ENCODE measurements around the gene RFC2.

Gene RFC2

GRCh38 chr7:74220229-74220628 is 34.0 kb downstream of the RFC2 start:
- in situ Hi-C loops (cut with HindIII; ENCODE audit: low pct_ligation_motif_present, low sequenced_read_pairs), result no loop called here

GRCh38 chr7:74219416-74219815 is 34.8 kb downstream of the RFC2 start:
- no peaks in the 10 kb centered on the region for H3K36me3 ChIP-seq (replicated peaks)
- in situ Hi-C loops (cut with HindIII; ENCODE audit: low pct_ligation_motif_present, low sequenced_read_pairs), result no loop called here
- no peak for DNase-seq
- no peak for TF ChIP-seq CTCF (IDR thresholded peaks at IDR 0.05; ENCODE audit: low read depth, low read length, missing control alignments)
- no peak overlapping the region for H3K4me3 ChIP-seq (ENCODE audit: low read depth, low read length)
- no peaks in the 10 kb centered on the region for H3K27me3 ChIP-seq (replicated peaks)
- no peak overlapping the region for H3K27ac ChIP-seq

More at GRCh38 chr7:74220229-74220628, 34.0 kb downstream of the RFC2 start:
- no peaks in the 10 kb centered on the region for H3K27me3 ChIP-seq (replicated peaks)
- H3K36me3 ChIP-seq (replicated peaks), result no peaks in the 10 kb centered on the region
- no peak overlapping the region for H3K27ac ChIP-seq
- H3K4me3 ChIP-seq (ENCODE audit: low read depth, low read length), result no peak overlapping the region
- DNase-seq, result no peak
- TF ChIP-seq CTCF (IDR thresholded peaks at IDR 0.05; ENCODE audit: low read depth, low read length, missing control alignments), result no peak

- H3K27ac ChIP-seq, result no peak overlapping the region
- in situ Hi-C loops (cut with HindIII; ENCODE audit: low pct_ligation_motif_present, low sequenced_read_pairs), result no loop called here
- DNase-seq, result no peak
- H3K36me3 ChIP-seq (replicated peaks), result no peaks in the 10 kb centered on the region
- no peak overlapping the region for H3K4me3 ChIP-seq (ENCODE audit: low read depth, low read length)
- no peak for TF ChIP-seq CTCF (IDR thresholded peaks at IDR 0.05; ENCODE audit: low read depth, low read length, missing control alignments)
- H3K27me3 ChIP-seq (replicated peaks), result no peaks in the 10 kb centered on the region
Measured at GRCh38 chr7:74218343-74218698, 35.9 kb downstream of the RFC2 start.

GRCh38 chr7:74217455-74218342 is 36.5 kb downstream of the RFC2 start:
- no peak for TF ChIP-seq CTCF (IDR thresholded peaks at IDR 0.05; ENCODE audit: low read depth, low read length, missing control alignments)
- in situ Hi-C loops (cut with HindIII; ENCODE audit: low pct_ligation_motif_present, low sequenced_read_pairs), result no loop called here
- no peaks in the 10 kb centered on the region for H3K27me3 ChIP-seq (replicated peaks)
- no peaks in the 10 kb centered on the region for H3K36me3 ChIP-seq (replicated peaks)
- H3K27ac ChIP-seq, result no peak overlapping the region
- DNase-seq, result no peak
- H3K4me3 ChIP-seq (ENCODE audit: low read depth, low read length), result no peak overlapping the region

GRCh38 chr7:74216361-74216761 is 37.8 kb downstream of the RFC2 start:
- no peak for TF ChIP-seq CTCF (IDR thresholded peaks at IDR 0.05; ENCODE audit: low read depth, low read length, missing control alignments)
- H3K4me3 ChIP-seq (ENCODE audit: low read depth, low read length), result no peak overlapping the region
- no peak overlapping the region for H3K27ac ChIP-seq
- no peak for DNase-seq
- no peaks in the 10 kb centered on the region for H3K27me3 ChIP-seq (replicated peaks)
- in situ Hi-C loops (cut with HindIII; ENCODE audit: low pct_ligation_motif_present, low sequenced_read_pairs), result no loop called here
- no peaks in the 10 kb centered on the region for H3K36me3 ChIP-seq (replicated peaks)

GRCh38 chr7:74215921-74216320 is 38.3 kb downstream of the RFC2 start:
- H3K36me3 ChIP-seq (replicated peaks), result no peaks in the 10 kb centered on the region
- H3K27me3 ChIP-seq (replicated peaks), result no peaks in the 10 kb centered on the region
- in situ Hi-C loops (cut with HindIII; ENCODE audit: low pct_ligation_motif_present, low sequenced_read_pairs), result no loop called here
- H3K27ac ChIP-seq, result no peak overlapping the region
- no peak for TF ChIP-seq CTCF (IDR thresholded peaks at IDR 0.05; ENCODE audit: low read depth, low read length, missing control alignments)
- no peak overlapping the region for H3K4me3 ChIP-seq (ENCODE audit: low read depth, low read length)
- no peak for DNase-seq

All from brain microvascular endothelial cell (primary cell).